Activated T-cell treated with anti-CD3 and anti-CD28 coated beads for 48 hours (primary cell): Measurements from ENCODE around the gene CWC27.
"Not testable (repeated sequence)": the region's sequence is repeated elsewhere in the genome, so short reads cannot be mapped to it uniquely, and the experiment has no call there.

Experiments used
- DNase-seq: peaks from one replicate; pipeline ENCODE4 v3.0.0-alpha.2; 2020; ENCODE audit warnings: low read depth

CWC27 gene

DNA sequence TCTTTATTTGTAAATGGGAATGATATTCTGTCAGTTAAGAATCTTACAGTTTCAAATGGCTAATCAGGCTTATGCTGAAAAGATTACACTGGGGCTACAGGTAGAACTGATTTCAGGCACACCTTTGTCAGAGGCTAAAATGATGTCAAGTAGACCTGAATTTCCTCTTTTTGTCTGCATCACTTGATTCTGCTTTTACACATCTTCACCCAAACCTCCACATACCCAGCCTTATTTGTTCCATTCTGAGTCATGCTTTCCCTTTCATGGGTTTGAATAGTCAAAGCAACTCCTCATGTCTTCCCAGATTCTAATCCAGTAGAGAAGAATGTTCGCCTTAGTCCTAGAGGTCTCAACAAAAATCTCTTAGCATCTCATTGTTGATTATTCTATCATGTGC is 156.4 kb downstream of the CWC27 start:
- no peak for DNase-seq

DNA sequence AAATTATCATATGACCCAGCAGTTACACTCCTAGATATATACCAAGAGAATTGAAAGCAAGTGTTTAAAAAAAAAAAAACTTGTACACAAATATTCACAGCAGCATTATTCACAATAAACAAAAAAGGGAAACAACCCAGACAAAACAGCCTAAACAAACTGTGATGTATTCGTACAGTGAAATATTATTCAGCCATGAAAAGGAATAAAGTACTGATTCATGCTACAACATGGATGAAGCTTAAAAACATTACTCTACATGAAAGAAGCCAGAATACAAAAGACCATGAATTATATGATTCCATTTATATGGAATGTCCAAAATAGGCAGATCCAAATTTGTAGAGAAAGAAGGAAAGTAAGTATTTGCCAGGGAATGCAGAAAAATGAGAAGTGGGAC is 161.1 kb downstream of the CWC27 start:
- no peak for DNase-seq

- no peak for DNase-seq
These were observed 162.1 kb downstream of the CWC27 start for GRCh38 chr5:64930672-64931318.

DNA sequence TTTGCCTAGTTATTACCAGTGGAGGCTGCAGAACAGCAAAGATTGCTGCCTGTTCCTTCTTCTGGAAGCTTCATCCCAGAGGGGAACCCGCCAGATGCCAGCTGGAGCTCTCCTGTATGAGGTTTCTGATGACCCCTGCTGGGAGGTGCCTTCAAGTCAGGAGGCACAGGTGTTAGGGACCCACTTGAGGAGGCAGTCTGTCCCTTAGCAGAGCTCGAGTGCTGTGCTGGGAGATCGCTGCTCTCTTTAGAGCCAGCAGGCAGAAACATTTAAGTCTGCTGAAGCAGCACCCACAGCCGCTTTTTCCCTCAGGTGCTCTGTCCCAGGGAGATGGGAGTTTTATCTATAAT is 170.7 kb downstream of the CWC27 start:
- not testable (repeated sequence) for DNase-seq

DNA sequence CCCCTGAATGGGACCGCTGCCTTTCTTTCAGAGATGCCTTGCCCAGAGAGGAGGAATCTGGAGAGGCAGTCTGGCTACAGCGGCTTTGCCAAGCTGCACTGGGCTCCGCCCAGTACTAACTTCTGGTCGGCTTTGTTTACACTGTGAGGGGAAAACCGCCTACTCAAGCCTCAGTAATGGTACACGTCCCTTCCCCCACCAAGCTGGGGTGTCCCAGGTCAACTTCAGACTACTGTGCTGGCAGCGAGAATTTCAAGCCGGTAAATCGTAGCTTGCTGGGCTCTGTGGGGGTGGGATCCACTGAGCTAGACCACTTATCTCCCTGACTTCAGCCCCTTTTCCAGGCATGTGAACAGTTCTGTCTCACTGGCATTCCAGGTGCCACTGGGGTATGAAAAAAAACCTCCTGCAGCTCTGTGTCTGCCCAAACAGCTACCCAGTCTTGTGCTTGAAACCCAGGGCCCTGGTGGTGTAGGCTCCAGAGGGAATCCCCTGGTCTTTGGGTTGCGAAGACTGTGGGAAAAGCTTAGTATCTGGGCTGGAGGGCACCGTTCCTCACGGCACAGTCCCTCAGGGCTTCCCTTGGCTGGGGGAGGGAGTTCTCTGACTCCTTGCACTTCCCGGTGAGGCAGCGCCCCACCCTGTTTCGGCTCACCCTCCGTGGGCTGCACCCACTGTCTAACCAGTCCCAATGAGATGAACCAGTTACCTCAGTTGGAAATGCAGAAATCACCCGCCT is 171.2 kb downstream of the CWC27 start:
- DNase-seq, result no peak

GRCh38 chr5:64942460-64942859 is 173.7 kb downstream of the CWC27 start:
- no peak for DNase-seq

DNA sequence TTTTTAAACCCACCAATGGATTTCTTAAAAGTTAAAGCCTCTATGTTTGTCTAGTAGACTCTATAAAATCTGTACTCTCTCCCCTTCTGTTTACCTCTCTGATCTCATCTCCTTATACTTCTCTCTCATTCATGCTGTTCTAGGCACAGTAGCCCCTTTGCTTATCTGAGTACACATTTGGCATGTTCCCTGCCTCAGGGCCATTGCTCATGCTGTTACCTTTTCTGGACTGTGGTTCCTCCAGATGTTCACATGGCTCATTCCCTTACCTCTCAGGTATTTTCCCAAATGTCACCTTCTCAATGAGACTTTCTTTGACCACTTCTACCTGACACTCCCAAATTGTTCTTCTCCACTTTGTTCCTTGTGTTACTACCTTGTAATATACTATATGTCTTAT is 176.1 kb downstream of the CWC27 start:
- DNase-seq, result no peak

- DNase-seq, result no peak
These were observed 178.3 kb downstream of the CWC27 start for GRCh38 chr5:64947031-64947430.

- no peak for DNase-seq
These were observed 179.1 kb downstream of the CWC27 start for GRCh38 chr5:64947801-64948200.

DNA sequence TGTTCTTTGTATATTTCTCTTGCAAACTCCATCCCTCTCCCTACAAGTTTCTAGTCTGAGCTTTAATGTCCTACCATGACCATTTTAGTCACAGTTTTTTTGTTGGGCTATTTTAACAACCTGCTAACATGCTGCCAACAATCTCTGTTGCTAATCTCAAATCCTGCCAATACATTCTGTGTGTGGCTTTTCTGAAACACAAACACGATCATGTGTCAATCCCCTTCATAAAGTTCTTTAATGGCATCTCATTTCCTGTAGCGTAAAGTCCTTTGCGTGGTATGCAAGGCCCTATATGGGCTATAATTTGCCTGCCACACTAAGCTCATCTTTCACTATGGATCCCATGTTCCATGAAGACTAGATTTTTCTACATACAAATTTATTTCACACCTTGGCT is 180.6 kb downstream of the CWC27 start:
- no peak for DNase-seq

DNA sequence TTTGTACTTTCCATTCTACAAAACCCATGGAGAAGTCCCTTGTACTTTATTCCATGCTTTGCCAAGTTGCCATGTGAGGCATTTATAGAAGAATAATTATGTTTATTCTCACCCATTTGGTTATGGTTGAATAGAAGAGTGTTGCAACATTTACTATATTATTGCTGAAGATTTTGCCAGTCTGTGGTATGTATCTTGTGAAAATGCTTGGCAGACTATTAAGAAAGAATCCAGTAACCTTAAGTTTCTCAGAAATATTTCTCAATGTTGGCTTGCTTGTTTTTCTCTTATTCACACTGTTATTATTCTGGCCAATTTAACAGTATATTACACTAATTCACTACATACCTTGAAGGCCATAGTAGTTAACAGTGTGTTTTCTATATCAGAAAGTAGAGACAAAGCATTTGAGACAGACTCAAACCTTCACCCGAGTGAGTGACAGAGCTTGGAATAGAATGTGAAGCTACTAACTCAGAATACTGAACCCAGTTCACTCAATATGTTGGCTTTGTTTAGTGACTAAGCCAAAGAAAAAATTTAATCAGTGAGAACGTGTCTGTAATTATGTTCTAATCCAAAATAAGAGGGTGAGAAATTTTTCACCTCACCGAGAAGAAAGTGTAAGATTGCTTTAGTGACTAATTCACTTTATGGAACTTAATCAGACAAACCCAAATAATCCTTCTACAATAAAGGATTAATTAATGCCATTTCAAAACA is 184.4 kb downstream of the CWC27 start:
- no peak for DNase-seq

GRCh38 chr5:64954518-64954917 is 185.8 kb downstream of the CWC27 start:
- no peak for DNase-seq

DNA sequence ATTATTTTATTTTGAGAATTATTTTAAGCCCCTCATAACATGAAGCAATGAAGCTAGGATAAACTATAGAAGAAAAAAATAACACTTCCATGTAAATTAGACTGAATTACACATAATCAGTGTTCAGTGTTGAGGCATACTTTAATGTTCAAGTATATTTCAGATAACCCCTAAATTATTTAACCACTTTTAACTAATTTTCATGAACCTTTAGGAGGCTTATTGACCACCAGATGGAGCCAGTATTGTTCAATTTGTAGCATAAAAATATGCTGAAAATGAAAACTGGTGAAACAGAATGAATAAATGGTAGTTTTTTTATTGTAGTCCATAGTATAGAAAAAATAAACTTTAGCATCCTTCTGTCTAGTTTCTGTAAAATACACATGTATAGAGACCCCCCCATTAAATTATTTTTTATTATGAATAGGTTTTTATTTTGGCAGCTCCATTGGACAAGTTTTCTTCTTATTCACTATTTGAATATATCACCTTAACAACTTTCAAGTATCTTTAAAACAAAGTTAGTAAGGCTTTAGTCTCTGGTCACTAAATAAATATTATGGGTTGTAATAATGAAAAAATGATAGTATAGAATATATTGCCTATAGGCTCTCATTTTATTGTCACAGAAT is 190.1 kb downstream of the CWC27 start:
- no peak for DNase-seq

DNA sequence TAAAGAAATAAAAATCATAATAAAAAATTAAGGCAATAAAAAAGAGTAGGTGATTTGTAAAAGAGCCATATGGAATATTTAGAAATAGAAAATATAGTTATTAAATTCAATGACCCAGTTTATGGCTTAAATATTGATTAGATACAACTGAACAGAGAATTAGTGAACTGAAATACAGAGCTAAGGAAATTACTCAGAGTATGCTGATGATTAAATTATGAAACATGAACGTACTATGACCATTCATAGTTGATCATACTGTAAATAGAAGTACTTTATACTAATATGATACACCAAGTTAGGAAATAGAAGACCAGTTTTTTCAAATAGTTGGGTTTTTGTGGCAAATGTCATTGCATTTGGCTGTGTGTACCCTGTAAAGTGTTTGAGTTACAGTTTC is 194.5 kb downstream of the CWC27 start:
- DNase-seq, result no peak

DNA sequence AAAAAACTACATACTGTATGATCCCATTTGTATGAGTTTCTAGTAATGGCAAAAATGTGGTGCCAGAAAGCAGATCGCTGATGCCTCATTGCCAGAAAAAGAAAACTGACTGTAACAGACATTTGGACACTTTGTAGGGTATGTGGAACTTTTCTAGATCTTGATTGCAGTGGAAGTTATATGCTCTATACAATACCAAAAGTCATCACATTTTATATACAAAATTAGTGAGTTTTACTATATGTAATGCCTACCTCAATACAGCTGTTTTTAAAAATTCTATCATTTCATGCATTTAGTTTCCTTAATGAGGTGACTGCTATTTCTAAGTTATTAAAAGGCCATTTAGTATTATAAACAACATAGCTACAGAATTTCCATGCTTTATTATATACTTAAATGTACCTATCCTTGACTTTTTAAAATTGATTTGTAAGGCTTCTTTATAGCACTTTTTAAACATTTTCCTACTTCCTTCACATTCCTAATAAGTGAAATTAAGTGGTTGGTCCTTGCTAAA is 199.9 kb downstream of the CWC27 start:
- no peak for DNase-seq

DNA sequence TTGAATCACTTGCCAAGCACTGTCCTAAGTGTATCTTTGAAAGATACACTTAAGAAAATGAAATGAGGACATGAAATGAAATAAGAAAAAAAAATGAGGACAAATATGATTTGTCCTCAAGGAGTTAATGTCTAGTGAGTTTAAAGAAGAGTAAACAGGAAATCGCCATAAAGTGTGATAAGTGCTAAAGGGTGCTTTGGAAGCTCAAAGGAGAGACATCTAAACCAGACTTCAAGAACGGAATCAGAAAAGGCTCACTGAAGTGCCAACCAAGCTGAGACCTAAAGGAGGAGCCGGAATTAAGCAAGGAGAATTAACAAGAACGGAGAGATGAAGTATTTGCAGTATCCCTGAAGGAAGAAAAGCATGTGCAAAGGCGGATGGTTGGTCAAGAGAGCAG is 200.8 kb downstream of the CWC27 start:
- no peak for DNase-seq

GRCh38 chr5:64971513-64971912 is 202.8 kb downstream of the CWC27 start:
- no peak for DNase-seq

GRCh38 chr5:64971990-64972389 is 203.3 kb downstream of the CWC27 start:
- no peak for DNase-seq

DNA sequence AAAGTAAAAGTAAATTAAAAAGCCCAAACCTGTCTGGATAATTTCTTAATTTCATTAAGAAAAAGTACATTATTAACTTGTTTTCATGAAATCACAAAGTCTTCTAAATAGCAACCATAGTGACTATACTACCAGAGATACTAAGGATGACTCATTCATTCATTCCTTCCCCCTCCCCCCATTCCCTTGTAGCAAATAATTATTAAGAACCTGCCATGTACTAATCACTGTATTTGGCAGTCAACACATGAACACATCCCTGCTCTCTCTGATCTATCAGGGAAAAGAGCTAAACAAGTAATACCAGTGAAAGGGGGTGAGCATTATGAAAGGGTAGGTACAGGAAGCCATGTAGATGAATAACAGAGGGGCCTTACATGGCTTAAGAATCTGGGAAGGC is 203.9 kb downstream of the CWC27 start:
- no peak for DNase-seq

GRCh38 chr5:64973215-64973614 is 204.5 kb downstream of the CWC27 start:
- no peak for DNase-seq

DNA sequence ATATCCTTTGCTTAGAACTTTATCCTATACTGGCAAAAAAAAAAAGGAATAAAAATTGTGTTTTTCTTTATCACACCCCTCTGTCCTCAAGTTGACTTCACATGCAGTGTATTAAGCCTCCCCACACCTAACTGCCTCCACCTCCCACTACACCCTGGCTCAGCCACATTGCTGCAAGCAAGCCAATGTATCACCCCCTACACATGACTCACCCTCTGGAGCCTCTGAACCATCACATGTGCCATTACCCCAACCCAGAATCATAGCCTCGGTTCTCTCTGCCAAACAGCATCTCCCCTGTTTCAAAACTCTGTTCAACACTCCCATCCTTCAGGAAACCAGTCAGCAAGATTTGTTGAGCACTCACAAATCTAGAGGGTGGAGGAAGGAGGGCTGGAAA is 209.0 kb downstream of the CWC27 start:
- no peak for DNase-seq

DNA sequence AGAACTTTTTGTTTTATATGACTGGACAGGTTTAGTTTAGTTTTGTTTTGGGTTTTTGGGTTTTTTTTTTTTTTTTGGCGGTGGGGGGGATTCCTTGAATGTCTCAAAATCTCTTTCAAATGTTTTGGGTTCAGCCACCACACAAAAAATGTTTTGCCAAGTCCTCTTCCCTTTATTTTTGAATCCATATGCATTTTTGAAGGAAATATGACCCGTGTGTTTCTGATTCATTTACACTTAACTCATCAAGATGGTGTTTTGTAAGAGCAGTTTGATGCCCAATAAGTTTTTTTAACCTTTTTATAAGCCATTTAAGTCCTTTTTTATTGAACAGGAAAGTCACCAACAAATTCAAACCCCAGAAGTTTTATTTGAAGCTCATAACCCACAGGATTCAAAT is 209.8 kb downstream of the CWC27 start:
- no peak for DNase-seq

DNA sequence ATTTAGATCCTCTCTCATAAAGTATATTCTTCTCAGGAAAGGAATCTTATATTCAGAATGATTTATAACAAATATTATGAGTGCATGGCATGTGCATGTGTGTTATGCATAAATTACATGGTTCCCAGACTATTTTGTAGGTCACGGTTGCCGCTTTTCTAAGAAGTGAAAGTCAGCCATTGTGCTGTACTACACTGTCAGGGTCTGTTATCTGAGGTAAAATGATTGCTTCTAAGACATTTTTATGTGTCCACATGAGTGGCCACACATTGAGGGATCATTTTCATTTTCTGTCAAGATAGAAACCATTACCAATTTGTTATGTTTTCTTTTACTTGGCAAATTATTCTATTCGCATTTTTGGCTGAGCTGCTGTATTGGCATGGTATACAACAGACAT is 210.8 kb downstream of the CWC27 start:
- DNase-seq, result no peak
